Adrenal gland (tissue), 12 donors: ENCODE measurements around the gene VEZF1. TPM values are rescaled to one million over a fixed set of nuclear protein-coding genes. Genes with fewer than 3 reads are reported as not detected.

Experiments used
- DNase-seq, 7 donors: peaks; one replicate each; pipeline ENCODE4 v3.0.0-alpha.2; 2019 to 2020
- H3K27ac ChIP-seq, 5 donors: fragments of 200-600 bp; sonication (generic) in 4 of 5; 1 replicate in 3 of 5; 2 replicates in 2 of 5; pipeline versions ENCODE4 v1.5.1 to v1.8.0; 2016 to 2020; ENCODE audit warnings: mild to moderate bottlenecking in 1 of 5
- H3K27me3 ChIP-seq: fragments of 200-600 bp; 2 replicates; pipeline ENCODE4 v1.8.0; 2021
- H3K36me3 ChIP-seq, 2 donors: fragments of 200-600 bp; replicated peaks in 1 of 2; 1 replicate in 1 of 2; 2 replicates in 1 of 2; pipeline versions ENCODE4 v1.5.1 to v1.8.0; 2018 to 2022
- H3K4me1 ChIP-seq, 2 donors: fragments of 200-600 bp; replicated peaks in 1 of 2; 1 replicate in 1 of 2; 2 replicates in 1 of 2; pipeline versions ENCODE4 v1.5.1 to v1.8.0; 2018 to 2021
- H3K4me3 ChIP-seq, 4 donors: fragments of 200-600 bp; sonication (generic) in 3 of 4; one replicate each; pipeline ENCODE4 v1.5.1; 2016 to 2018
- H3K9me3 ChIP-seq, 3 donors: fragments of 200-600 bp; sonication (generic) in 1 of 3; replicated peaks in 1 of 3; 1 replicate in 2 of 3; 2 replicates in 1 of 3; pipeline versions ENCODE4 v1.5.1 to v1.8.0; 2016 to 2021
- POLR2A ChIP-seq, 2 donors: fragments of 450-650 bp; IDR thresholded peaks; one replicate each; pipeline ENCODE4 v1.6.1; 2017; ENCODE audit warnings: antibody characterized with exemption in 2 of 2, mild to moderate bottlenecking in 2 of 2, moderate library complexity in 1 of 2
- WGBS, 4 donors: extraction: QIAGEN DNeasy Blood & Tissue Kit in 2 of 4; methylation state at CpG; one replicate each; pipeline versions ENCODE4 v1.1.5 to v1.1.7; 2013 to 2017; 5-methylcytosine and 5-hydroxymethylcytosine counted together
- intact Hi-C, 2 donors: fragments of 100-400 bp; cut with DNase I; formaldehyde crosslinking; loops; one replicate each; pipeline versions ENCODE4 v1.14.1 to v1.15.0; 2022 to 2023
- polyA plus RNA-seq, 3 donors: library from polyadenylated mRNA; stranded (reverse); fragments of 200-250 nt in 2 of 3; fragments of 350-450 nt in 1 of 3; fragmentation: Illumina TruSeq in 1 of 3; extraction: RNeasy Lipid Tissue Mini Kit (QIAGEN cat#74804) in 1 of 3; gene quantifications; one replicate each; pipeline ENCODE4 v1.2.3, GENCODE V29; 2013 to 2014
- total RNA-seq, 9 donors: library from RNA; depleted of rRNA in 4 of 9; stranded (reverse); fragments of >200 nt in 4 of 9; fragments of 120-200 nt in 1 of 9; fragmentation: NEBNext Ultra II Directional in 1 of 9; extraction: Animal tissue kit (Norgen Biotek cat#: 25700) in 1 of 9; gene quantifications; one replicate each; pipeline versions ENCODE4 v1.1.0 to v1.2.4, GENCODE V29; 2013 to 2023
- TF ChIP-seq, protein P1 (sequence below), 6 experiments: fragments of 450-650 bp in 4 of 6; fragments of 200-600 bp in 2 of 6; sonication (generic) in 1 of 6; IDR thresholded peaks; 1 replicate in 5 of 6; 2 replicates in 1 of 6; pipeline versions ENCODE4 v1.5.1 to v1.8.0; 2016 to 2021; ENCODE audit warnings: antibody characterized with exemption in 6 of 6, mild to moderate bottlenecking in 2 of 6, moderate library complexity in 1 of 6
- donor health status: healthy with polysubstance abuse.
- donor health status: Bipolar disorder and iron deficiency.
- donor health status: DM: yes; HTN: yes; CAD: no.
- donor health status: DM: no; HTN: no; CAD: no.
- donor health status: DM: no; HTN: no; CAD: no.
- donor health status: DM: yes; HTN: yes; CAD: no.

The VEZF1 gene
- total and polyA plus RNA-seq, 12 donors = 14.1 to 105 (median 65.1) TPM

DNA sequence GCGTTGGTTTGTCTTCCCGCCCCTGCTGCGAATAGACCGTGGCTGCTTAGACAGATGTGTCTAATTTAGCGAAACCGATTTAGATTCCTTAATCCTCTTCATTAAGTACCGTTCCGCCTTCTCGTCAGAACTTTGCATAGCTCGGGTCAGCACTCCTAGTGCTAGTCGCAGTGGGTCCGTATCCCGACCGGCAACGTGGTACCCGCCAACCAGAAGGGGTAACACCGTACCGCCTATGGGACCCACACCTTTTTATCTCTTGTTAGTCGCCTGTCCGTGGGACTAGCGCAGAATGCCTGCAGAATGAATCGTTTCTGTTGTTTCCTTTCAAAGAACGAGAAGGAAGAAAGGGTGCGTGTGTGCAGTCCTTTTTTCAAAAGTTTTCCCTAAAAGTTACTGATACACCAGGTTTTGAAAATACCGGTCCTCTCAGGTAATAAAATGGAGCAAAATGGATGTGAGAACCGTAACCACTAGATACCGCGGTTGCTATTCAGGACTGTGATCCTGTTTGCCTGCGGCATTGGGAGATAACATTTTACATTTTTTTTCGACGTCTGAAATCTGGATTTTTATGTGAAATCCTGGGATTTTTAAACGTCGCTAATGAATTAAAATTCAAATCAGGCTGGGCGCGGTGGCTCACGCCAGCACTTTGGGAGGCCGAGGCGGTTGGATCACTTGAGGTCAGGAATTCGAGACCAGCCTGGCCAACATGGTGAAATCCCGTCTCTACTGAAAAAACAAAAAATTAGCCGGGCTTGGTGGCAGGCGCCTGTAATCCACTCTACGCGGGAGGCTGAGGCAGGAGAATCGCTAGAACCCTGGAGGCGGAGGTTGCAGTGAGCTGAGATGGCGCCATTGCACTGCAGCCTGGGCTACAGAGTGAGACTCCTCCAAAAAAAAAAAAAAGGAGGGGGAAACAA lies 20.0 kb upstream of the VEZF1 start:
- Histone ChIP-seq H3K36me3 (peaks cover 0 to 30% of the 10 kb centered on the region in 2 donors), H3K27me3 (no peaks in the 10 kb centered on the region), H3K27ac (peak overlapping the region in 4 of 5 donors; percentile 89 to 99 (median 98)), H3K9me3 (no peaks in the 10 kb centered on the region), H3K4me3 (peak overlapping the region; percentile 8 to 87 (median 48)), H3K4me1 (peaks cover 12 to 38% of the 10 kb centered on the region in 2 donors)
- intact Hi-C loops = loop anchor here (5.0 to 10.0 kb wide), 3 partner anchors 74 to 107 kb away; partner anchors contain the start of gene DYNLL2 (in 1 of the 2)
- DNase-seq = no peak
- WGBS, 4 donors = 24 to 35% (median 29%) methylated on average over 46 to 47 of the region's 47 CpGs
- TF ChIP-seq, protein P1, sequence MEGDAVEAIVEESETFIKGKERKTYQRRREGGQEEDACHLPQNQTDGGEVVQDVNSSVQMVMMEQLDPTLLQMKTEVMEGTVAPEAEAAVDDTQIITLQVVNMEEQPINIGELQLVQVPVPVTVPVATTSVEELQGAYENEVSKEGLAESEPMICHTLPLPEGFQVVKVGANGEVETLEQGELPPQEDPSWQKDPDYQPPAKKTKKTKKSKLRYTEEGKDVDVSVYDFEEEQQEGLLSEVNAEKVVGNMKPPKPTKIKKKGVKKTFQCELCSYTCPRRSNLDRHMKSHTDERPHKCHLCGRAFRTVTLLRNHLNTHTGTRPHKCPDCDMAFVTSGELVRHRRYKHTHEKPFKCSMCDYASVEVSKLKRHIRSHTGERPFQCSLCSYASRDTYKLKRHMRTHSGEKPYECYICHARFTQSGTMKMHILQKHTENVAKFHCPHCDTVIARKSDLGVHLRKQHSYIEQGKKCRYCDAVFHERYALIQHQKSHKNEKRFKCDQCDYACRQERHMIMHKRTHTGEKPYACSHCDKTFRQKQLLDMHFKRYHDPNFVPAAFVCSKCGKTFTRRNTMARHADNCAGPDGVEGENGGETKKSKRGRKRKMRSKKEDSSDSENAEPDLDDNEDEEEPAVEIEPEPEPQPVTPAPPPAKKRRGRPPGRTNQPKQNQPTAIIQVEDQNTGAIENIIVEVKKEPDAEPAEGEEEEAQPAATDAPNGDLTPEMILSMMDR (IDR thresholded peaks at IDR 0.05) = no peak
- no peak for TF ChIP-seq POLR2A (IDR thresholded peaks at IDR 0.05)

DNA sequence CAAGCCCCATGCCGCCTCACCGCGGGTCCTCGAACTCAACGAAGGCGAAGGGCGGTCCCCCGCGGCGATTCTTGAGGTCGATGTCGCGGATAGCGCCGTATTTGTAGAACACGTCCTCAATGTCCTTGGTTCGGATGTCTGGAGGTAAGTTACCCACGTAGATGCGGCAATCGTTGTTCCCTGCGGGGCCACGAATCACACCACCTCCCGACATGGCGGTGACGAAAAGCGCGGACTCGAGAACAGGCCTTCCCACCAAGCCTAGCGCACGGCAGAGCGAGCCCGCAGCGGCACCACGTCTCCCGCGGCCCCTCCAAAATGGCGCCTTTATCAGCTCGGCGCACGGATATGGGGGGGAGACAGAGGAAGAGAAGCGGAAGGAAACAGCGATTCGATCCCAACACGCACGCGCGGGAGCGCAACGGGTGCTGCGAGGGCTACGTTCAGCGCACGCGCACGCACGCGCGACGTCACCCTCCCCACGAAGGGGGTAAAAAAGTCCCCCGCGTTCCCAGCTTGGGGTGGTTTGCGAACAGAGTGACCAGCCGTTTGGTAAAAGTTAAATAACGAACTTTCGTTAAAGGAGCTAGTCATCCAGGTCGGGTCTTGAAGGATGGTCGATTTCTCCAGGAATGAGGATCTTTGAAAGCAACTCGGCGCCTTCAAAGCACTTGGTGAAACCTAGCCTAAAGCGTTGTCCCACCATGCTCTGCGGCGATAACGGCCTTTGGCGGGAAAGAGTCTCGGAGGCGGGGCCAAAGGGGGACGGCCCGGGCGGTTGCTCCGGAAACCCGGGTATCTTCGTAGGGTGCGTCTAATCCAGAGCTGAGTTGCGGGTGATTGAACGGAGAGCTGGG lies 19.1 kb upstream of the VEZF1 start, which contains the start of gene SRSF1:
Gene SRSF1 (minus strand): TSS at position 323 of the 857 bp plus-strand sequence. CDS start 109 bp downstream, at position 214.
- Histone ChIP-seq H3K9me3 (no peaks in the 10 kb centered on the region), H3K27me3 (no peaks in the 10 kb centered on the region), H3K27ac (peak within 1 kb of the TSS; percentile 89 to 99 (median 98)), H3K4me1 (peaks cover 12 to 47% of the 10 kb centered on the region in 2 donors), H3K36me3 (peaks cover 0 to 39% of the 10 kb centered on the region in 2 donors), H3K4me3 (peak within 1 kb of the TSS; percentile 30 to 90 (median 83))
- WGBS, 4 donors = 0 to 1% (median 0%) methylated on average over 35 to 86 of the region's 86 CpGs
- intact Hi-C loops = loop anchor here (5.0 to 10.0 kb wide), 3 partner anchors 75 to 108 kb away; partner anchors contain the start of gene DYNLL2 (in 1 of the 2)
- TF ChIP-seq, protein P1 (IDR thresholded peaks at IDR 0.05) = no peak
- peak; percentile 84 to 95 for TF ChIP-seq POLR2A (IDR thresholded peaks at IDR 0.05)
- peak; percentile 97 to 98 (median 97) for DNase-seq

DNA sequence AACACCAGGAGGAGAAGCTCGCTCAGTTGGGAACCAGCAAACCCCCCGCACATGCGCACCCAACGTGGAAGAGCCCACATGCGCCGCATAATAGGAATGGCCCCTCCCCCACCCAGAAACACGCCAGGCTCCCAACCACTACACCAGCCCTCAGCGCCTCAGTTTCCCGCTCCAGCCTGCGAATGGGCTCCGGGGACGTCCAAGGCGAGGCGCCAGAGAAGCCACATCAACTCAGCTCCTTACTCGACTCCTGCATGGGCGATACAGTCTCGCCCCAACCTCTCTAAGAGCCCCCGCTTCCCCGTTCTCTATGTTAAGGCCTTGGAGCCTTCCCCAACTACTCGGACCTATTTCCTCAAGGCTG lies 18.5 kb upstream of the VEZF1 start:
- intact Hi-C loops = loop anchor here (5.0 to 10.0 kb wide), 3 partner anchors 76 to 108 kb away; partner anchors contain the start of gene DYNLL2 (in 1 of the 2)
- TF ChIP-seq POLR2A (IDR thresholded peaks at IDR 0.05) = no peak
- TF ChIP-seq, protein P1 (IDR thresholded peaks at IDR 0.05) = no peak
- Histone ChIP-seq H3K9me3 (no peaks in the 10 kb centered on the region), H3K36me3 (peaks cover 0 to 40% of the 10 kb centered on the region in 2 donors), H3K4me1 (peaks cover 12 to 53% of the 10 kb centered on the region in 2 donors), H3K27me3 (no peaks in the 10 kb centered on the region), H3K27ac (peak overlapping the region; percentile 89 to 99 (median 98)), H3K4me3 (peak overlapping the region; percentile 30 to 90 (median 83))
- DNase-seq = peak; percentile 80 to 91 (median 85)
- 0 to 1% (median 0%) methylated on average over 8 to 20 of the region's 20 CpGs for WGBS, 4 donors
